Lower leg skin (tissue), 4 donors: ENCODE data around the gene CDC42SE2. TPM values are rescaled to one million over a fixed set of nuclear protein-coding genes. Genes with fewer than 3 reads are reported as not detected.

Source experiments
- DNase-seq, 2 donors: peaks; one replicate each; pipeline ENCODE4 v3.0.0-alpha.2; 2019; ENCODE audit warnings: low spot score in 2 of 2
- H3K4me3 ChIP-seq: fragments of 200-600 bp; sonication (generic); 2 replicates; pipeline ENCODE4 v1.5.1; 2017; ENCODE audit warnings: mild to moderate bottlenecking, low read depth; ENCODE audit not compliant: poor library complexity, severe bottlenecking
- CTCF ChIP-seq, 3 donors: fragments of 450-650 bp; IDR thresholded peaks; one replicate each; pipeline ENCODE4 v1.5.1; 2016; ENCODE audit warnings: antibody characterized with exemption in 3 of 3, mild to moderate bottlenecking in 3 of 3, moderate library complexity in 2 of 3
- POLR2A ChIP-seq, 2 donors: fragments of 450-650 bp; IDR thresholded peaks; one replicate each; pipeline ENCODE4 v1.6.1; 2016 to 2017; ENCODE audit warnings: antibody characterized with exemption in 2 of 2, mild to moderate bottlenecking in 1 of 2, moderate library complexity in 1 of 2
- WGBS, 2 donors: methylation state at CpG; one replicate each; pipeline ENCODE4 v1.1.5; 2018; 5-methylcytosine and 5-hydroxymethylcytosine counted together
- intact Hi-C: fragments of 100-400 bp; cut with DNase I; formaldehyde crosslinking; loops from one replicate; pipeline ENCODE4 v1.15.0; 2023; ENCODE audit warnings: low total_unique reads
- total RNA-seq, 4 donors: library from RNA; depleted of rRNA; stranded (reverse); fragments of >200 nt; gene quantifications; one replicate each; pipeline ENCODE4 v1.1.0, GENCODE V29; 2016

CDC42SE2 gene
- total RNA-seq, 4 donors from 2014 or later, result 28.3 to 41.9 (median 34.2) TPM

GRCh38 chr5:131316026-131316425, 52.2 kb downstream of the CDC42SE2 start:
- TF ChIP-seq CTCF (IDR thresholded peaks at IDR 0.05), result no peak
- no peak for TF ChIP-seq POLR2A (IDR thresholded peaks at IDR 0.05)
- 87 to 91% methylated on average over 2 of the region's 2 CpGs for WGBS, 2 donors
- intact Hi-C loops, result no loop called here
- no peak overlapping the region for H3K4me3 ChIP-seq
- no peak for DNase-seq

DNA sequence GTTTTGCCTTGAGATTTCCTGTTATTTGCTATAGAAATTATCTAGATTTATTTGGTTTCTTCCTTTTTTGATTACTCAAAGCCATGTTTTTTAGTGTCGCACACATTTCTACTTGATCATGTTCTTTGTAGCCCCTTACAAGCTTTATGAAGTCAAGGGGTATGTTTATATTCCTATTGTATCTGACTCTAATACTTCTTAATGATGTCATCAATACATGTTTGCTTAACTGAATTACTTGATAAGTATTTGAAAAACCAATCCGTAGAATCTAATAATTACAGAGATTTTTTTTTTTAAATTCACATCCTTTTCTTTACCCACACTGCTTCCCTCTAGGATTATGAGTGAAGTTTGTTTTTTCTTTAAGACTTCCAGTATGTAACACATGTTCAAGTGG, 53.0 kb downstream of the CDC42SE2 start:
- intact Hi-C loops, result no loop called here
- 94 to 96% methylated on average over 2 of the region's 2 CpGs for WGBS, 2 donors
- no peak for TF ChIP-seq POLR2A (IDR thresholded peaks at IDR 0.05)
- no peak for TF ChIP-seq CTCF (IDR thresholded peaks at IDR 0.05)
- DNase-seq, result no peak
- H3K4me3 ChIP-seq, result no peak overlapping the region

- DNase-seq, result no peak
- TF ChIP-seq POLR2A (IDR thresholded peaks at IDR 0.05) (no peak), CTCF (IDR thresholded peaks at IDR 0.05) (no peak)
- intact Hi-C loops, result no loop called here
- H3K4me3 ChIP-seq, result no peak overlapping the region
Observed at GRCh38 chr5:131318455-131318854, 54.6 kb downstream of the CDC42SE2 start.

- no peak for DNase-seq
- TF ChIP-seq CTCF (IDR thresholded peaks at IDR 0.05), result no peak
- TF ChIP-seq POLR2A (IDR thresholded peaks at IDR 0.05), result no peak
- WGBS, 2 donors, result 50% methylated on average over 2 of the region's 2 CpGs
- intact Hi-C loops, result no loop called here
- no peak overlapping the region for H3K4me3 ChIP-seq
Observed at GRCh38 chr5:131321066-131321465, 57.2 kb downstream of the CDC42SE2 start.

DNA sequence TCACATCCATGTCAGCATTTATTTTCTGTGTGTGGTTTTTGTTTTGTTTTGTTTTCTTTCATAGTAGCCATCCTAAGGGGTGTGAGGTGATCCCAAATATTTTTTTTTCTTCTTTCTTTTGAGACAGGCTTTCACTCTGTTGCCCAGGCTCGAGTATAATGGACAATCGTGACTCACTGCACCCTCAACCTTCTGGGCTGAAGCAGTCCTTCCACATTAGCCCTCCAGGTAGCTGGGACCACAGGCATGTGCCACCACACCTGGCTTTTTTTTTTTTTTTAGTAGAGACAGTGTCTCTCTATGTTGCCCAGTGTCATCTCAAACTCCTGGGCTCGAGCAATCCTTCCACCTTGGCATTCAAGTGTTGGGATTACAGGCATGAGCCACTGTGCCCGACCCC, 59.1 kb downstream of the CDC42SE2 start:
- intact Hi-C loops, result no loop called here
- DNase-seq, result no peak
- no peak for TF ChIP-seq POLR2A (IDR thresholded peaks at IDR 0.05)
- no peak for TF ChIP-seq CTCF (IDR thresholded peaks at IDR 0.05)
- H3K4me3 ChIP-seq, result no peak overlapping the region
- 86 to 88% methylated on average over 4 of the region's 4 CpGs for WGBS, 2 donors

DNA sequence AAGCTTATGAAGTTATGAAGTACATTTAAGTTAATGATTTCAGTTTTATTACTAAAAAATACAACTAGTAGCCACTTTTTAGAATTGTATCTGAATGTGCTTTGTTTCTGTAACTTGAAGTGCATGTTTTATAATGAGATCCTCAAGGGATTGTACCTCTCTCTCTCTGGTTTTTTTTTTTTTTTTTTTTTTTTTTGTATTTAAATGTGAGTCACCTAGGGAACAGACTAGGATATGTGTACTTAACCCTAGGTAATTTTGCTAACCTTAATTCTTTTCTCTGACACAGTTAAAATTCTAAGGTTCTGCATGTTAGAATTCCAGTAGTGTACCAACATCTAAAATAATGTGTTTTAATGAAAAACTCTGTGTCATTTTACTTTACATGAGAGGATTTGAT, 59.5 kb downstream of the CDC42SE2 start:
- intact Hi-C loops, result no loop called here
- H3K4me3 ChIP-seq, result no peak overlapping the region
- TF ChIP-seq POLR2A (IDR thresholded peaks at IDR 0.05) (no peak), CTCF (IDR thresholded peaks at IDR 0.05) (no peak)
- no peak for DNase-seq
